GM13977 (cell line): Measurements from ENCODE around the gene RD3L.

Experiments used
- DNase-seq: peaks from one replicate; pipeline ENCODE4 v3.0.0; 2012; ENCODE audit warnings: low spot score
- in situ Hi-C: fragments of 300-500 bp; cut with MboI; formaldehyde crosslinking; loops from one replicate; pipeline ENCODE4 v1.12.0; 2022; ENCODE audit warnings: low sequenced_read_pairs, low pct_unique_long_range_greater_than_20kb, mixed read lengths, inconsistent platforms; ENCODE audit not compliant: unreplicated experiment
- TF ChIP-seq, protein P1 (sequence below): IDR thresholded peaks from 2 replicates; pipeline ENCODE4 v1.5.1; 2012; ENCODE audit warnings: mild to moderate bottlenecking, control low read depth; ENCODE audit not compliant: insufficient read depth; ENCODE audit errors: extremely low read depth, missing control alignments

Gene RD3L

DNA sequence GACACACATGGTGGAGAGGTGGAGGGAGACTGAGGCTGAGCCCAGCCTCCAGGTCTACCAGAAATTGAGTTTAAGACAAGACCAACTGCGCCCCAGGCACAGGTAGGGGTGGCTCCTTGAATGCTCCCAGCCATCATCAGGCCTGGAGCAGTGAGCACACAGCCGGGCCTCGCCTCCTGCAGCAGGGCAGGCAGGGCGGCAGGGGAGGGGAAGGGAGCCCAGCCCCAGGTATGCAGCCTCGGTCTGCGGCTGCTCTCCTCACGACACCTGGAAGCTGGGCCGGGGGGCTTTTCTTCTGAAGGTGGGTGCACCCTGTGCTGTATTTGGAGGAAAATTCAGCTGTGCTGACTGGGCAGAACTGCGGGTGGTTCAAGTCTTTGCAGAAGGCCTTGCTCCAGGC lies 43.6 kb downstream of the RD3L start:
- in situ Hi-C loops = no loop called here
- TF ChIP-seq, protein P1, sequence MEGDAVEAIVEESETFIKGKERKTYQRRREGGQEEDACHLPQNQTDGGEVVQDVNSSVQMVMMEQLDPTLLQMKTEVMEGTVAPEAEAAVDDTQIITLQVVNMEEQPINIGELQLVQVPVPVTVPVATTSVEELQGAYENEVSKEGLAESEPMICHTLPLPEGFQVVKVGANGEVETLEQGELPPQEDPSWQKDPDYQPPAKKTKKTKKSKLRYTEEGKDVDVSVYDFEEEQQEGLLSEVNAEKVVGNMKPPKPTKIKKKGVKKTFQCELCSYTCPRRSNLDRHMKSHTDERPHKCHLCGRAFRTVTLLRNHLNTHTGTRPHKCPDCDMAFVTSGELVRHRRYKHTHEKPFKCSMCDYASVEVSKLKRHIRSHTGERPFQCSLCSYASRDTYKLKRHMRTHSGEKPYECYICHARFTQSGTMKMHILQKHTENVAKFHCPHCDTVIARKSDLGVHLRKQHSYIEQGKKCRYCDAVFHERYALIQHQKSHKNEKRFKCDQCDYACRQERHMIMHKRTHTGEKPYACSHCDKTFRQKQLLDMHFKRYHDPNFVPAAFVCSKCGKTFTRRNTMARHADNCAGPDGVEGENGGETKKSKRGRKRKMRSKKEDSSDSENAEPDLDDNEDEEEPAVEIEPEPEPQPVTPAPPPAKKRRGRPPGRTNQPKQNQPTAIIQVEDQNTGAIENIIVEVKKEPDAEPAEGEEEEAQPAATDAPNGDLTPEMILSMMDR = no peak
- no peak for DNase-seq

DNA sequence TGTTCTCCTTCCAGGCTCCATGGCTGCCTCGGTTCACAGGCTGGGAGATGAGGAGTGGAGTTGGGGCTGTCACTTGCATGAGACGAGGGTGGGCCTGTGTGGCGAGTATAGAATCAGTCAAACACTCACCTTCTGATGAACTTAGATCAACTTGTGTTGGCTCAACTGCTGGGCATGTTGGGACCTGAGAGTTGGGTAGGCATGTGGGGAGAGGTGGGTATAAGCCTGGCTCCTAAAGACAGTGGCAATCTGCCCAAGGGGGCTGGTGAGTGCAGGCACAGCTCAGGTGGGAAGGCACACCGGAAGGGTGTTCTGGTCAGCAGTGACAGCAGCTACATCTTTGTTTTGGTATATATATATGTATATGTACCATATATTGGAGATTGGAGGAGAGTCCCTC lies 44.1 kb downstream of the RD3L start:
- TF ChIP-seq, protein P1 = no peak
- in situ Hi-C loops = no loop called here
- DNase-seq = no peak

DNA sequence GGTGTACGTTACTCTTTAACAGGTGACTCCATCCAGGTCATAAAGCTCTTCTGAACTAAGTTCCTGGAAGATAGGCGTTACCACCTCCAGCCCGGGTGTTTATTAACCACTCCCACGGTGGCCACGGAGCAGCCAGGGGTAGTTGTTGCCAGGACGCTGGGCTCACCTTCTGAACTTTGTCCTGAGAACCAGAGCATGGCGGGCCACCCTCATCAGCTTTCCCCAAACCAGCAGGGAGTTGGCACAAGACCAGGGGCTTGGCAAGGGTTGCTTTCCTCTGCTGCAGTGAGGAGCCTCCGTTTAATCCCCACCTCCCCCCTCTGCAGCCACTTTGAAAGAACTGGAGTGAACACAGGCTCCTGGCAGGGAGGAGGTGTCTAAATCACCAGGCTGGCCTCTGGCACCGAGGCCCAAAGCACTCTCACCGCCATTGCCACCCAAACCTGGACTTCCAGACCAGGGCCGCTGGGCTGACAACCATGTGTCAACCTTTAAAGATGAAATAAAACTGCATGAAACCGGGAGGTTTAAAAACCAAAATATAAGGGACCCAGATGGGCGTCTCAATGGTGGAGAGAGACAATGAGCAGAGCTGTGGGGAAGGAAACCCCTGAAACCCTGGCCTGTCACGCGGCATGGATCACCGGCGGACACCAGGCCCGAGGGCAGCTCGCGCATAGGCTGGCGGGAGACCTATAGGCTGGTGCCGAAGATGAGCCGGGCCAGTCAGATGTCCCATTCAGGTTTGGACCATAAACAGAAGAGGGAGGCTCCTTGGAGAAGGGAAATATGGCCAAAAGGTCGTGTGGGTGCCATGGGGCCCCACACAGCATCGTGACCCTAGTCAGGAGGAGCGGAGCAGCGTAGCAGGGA lies 45.0 kb downstream of the RD3L start:
- DNase-seq = no peak
- in situ Hi-C loops = no loop called here
- TF ChIP-seq, protein P1 = no peak

DNA sequence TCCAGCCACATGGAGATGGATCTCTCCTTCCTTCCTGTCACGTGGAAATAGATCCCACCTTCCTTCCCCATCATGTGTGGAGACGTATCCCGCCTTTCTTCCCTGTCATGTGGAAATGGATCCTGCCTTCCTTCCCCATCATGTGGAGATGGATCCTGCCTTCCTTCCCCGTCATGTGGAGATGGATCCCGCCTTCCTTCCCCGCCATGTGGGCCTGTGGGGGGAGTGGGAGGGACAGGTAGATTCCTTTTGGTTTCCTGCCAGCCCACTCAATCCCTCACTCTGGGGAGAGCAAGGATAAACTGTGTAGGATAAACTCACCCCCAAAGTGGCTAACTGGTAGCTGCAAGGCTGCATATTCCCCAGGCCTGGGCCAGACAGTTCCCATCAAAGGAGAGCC lies 45.8 kb downstream of the RD3L start:
- TF ChIP-seq, protein P1 = no peak
- in situ Hi-C loops = no loop called here
- no peak for DNase-seq

DNA sequence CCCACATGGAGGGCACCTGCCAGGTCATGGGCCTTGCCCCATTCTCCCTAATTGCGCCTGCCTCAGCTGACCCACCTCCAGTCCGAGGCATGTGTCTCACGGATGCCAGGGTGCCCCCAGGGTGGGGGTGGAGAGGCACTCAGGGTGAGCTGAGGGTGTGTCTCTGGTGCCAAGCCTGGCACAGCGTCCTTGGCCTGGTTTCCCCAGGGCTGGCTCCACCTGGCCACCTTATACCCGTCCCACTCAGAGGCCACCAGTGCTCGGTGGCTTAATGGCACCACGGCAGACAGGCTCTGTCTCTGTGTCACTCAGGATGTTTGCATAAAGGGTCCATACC lies 47.6 kb downstream of the RD3L start:
- TF ChIP-seq, protein P1 = no peak
- in situ Hi-C loops = no loop called here
- no peak for DNase-seq

DNA sequence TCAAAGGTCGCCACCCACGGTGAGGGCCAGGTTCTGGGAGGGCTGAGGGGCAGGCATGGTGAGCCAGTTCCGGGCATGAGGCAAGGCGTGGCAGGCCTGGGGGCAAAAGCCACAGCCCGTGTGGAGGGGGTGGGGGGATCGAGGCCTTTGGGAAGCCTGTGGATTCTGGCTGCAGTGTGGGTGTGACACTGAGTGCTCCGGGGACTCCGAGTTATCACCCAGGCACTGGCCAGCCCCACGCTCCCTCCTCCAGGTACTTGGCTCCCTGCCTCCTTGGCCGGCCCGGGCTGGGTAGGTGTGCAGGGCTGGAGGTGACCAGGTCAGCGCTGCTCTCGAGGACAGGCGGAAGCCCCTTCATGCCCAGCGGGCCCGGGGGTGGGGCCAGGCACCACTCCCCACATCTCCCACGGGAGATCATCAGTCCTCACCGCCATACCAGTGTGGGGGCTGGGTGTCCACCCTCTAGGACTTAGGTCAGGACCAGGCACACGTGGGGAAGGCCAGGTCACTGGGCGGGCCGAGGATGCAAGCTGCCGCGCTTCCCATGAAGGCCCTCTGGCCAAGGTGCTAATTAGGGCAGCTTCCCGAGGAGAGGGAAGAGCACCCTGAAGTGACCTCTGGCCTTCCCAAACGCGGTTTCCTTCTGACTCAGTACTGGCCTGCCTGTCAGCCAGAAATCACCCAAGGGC lies 48.2 kb downstream of the RD3L start:
- DNase-seq = no peak
- TF ChIP-seq, protein P1 = no peak
- in situ Hi-C loops = no loop called here
